PC-9 (cell line): ENCODE measurements around the gene RAB11FIP4.

ENCODE experiments used
- CTCF ChIP-seq: fragments of 200-600 bp; sonication (generic); conservative IDR thresholded peaks from 2 replicates; pipeline ENCODE4 v1.6.1; 2017; ENCODE audit warnings: mixed run types, antibody characterized with exemption, mild to moderate bottlenecking, moderate library complexity
- EZH2 ChIP-seq: fragments of 200-600 bp; sonication (generic); IDR thresholded peaks from 2 replicates; pipeline ENCODE4 v1.8.0; 2017; ENCODE audit warnings: antibody characterized with exemption, low read depth

GRCh38 chr17:31477417-31478055, 86.1 kb downstream of the RAB11FIP4 start:
- TF ChIP-seq CTCF (no peak), EZH2 (no peak)
